Measurements from ENCODE around the gene DND1.
"Not testable (repeated sequence)": the region's sequence is repeated elsewhere in the genome, so short reads cannot be mapped to it uniquely, and the experiment has no call there.

The DND1 gene

DNA sequence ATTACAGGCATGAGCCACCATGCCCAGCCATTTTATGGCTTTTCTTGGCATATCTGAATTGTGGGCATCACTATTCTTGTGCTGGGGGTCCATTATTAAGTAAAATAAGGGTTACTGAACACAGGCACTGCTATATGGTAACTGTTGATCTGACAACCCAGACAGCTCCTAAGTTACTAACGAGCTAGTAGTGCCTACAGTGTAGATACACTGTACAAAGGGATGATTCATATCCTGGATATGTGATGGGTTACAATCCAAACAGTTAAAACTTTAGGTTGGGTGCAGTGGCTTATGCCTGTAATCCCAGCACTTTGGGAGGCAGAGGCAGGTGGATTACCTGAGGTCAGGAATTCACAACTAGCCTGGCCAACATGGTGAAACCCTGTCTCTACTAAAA is 44.7 kb downstream of the DND1 start:
- DNase-seq = no peak

DNA sequence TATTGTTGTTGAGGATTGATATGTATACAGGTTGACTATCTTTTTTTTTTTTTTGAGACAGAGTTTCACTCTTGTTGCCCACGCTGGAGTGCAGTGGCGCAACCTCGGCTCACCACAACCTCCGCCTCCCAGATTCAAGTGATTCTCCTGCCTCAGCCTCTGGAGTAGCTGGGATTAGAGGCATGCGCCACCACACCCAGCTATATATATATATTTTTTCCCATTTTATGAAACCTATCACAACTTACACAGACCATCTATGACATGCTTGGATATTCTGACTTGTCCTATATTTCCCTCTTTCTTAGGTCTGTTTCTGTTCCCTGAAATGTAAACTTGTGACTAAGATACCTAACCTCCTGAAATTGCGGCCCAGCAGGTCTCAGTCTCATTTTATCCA is 45.4 kb downstream of the DND1 start:
- DNase-seq = no peak

DNA sequence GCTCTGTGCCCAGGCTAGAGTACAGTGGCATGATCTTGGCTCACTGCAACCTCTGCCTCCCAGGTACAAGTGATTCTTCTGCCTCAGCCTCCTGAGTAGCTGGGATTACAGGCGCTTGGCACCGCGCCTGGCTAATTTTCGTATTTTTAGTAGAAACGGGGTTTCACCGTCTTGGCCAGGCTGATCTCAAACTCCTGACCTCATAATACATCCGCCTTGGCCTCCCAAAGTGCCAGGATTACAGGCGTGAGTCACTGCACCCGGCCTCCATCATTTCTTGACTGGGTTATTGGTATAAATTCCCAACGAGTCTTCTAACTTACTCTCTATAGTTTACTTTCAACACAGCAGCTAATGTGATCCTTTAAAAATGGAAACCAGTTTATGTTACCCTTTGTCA is 48.5 kb downstream of the DND1 start:
- not testable (repeated sequence) for DNase-seq

DNA sequence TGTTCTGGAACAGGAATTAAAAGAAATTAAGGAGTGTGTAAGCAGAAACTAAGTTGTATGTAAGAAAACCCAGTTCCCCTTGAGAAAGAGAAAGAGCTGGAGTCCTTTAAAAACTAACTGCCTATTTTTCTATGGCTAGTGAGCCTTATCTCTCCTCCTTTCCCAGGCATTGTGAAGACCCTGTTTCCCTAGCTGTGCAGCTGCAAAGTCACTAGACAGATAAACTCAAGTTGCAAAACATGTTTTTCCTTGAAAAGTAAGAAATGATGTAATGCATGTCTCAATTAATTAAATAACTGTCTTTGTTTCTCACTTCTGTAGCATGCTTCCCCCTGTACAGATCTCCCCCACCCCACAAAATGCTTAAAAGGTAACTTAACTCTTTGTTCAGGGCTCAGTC is 50.3 kb downstream of the DND1 start:
- DNase-seq = not testable (repeated sequence)

DNA sequence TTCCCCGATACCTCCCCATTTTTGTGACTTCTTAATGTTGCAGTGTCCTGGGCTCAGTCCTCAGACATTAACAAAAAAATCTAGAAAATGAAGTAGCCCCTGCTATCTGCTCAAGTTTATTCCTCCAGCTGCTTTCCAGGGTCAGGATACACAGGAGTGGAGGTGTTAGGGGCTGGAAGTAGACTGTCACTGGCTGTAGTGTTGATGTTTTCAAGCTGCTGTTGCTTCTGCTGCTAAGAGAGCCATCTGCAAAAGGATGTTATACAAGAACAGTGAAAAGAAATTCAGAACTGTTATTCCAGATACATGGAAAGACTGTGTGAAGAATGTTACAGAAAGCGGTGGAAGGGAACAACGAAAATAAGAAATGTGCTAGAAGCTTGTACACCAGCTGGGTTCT is 51.1 kb downstream of the DND1 start:
- no peak for DNase-seq

Data from central memory CD4-positive, alpha-beta T cell (primary cell).